Endothelial cell of umbilical vein (primary cell): ENCODE data around the gene CXorf38. TPM values are rescaled to one million over a fixed set of nuclear protein-coding genes. Genes with fewer than 3 reads are reported as not detected.

Experiments
- BruUV-seq: library from RNA; stranded (reverse); fragments of 400-500 nt; replicated peaks from 2 replicates; lab custom pipeline; 2021; lab: Mats Ljungman, UMichigan
- CTCF ChIA-PET: fragments of 300-600, 350-600 bp; sonication (Branson Sonifier 250); formaldehyde crosslinking; loops from one replicate; lab custom pipeline; 2021; ENCODE audit warnings: antibody characterized with exemption, inconsistent platforms; lab: Charles Lee
- POLR2A ChIA-PET: fragments of 300-600, 350-600 bp; sonication (Branson Sonifier 250); formaldehyde crosslinking; loops from one replicate; lab custom pipeline; 2021; ENCODE audit warnings: antibody characterized with exemption, inconsistent platforms; lab: Charles Lee
- DNase-seq: peaks from one replicate; pipeline ENCODE4 v3.0.0-alpha.2; 2011; ENCODE audit warnings: low read depth, low spot score
- FAIRE-seq: peaks from 2 replicates; lab custom pipeline; 2011; peaks lifted over from hg19 to GRCh38; lab: Jason Lieb, UNC
- H2AFZ ChIP-seq: 2 replicates; pipeline ENCODE4 v1.6.0; 2012; ENCODE audit warnings: low read depth, low read length, control low read depth, inconsistent platforms
- H3K27ac ChIP-seq: 2 replicates; pipeline ENCODE4 v1.5.1; 2011; ENCODE audit warnings: low read depth, mild to moderate bottlenecking, control low read depth, low read length, moderate library complexity; ENCODE audit not compliant: insufficient read depth
- H3K27me3 ChIP-seq, 2 experiments: 2 replicates each; pipeline versions ENCODE4 v1.6.0 to v1.6.1; 2011; ENCODE audit warnings: low read length in 2 of 2, mixed read lengths in 1 of 2; ENCODE audit not compliant: control insufficient read depth in 2 of 2, insufficient read depth in 2 of 2
- H3K36me3 ChIP-seq, 2 experiments: 2 replicates in 1 of 2; 3 replicates in 1 of 2; pipeline ENCODE4 v1.5.1; 2011; ENCODE audit warnings: low read length in 2 of 2, mild to moderate bottlenecking in 1 of 2, moderate library complexity in 1 of 2; ENCODE audit not compliant: control insufficient read depth in 2 of 2, insufficient read depth in 2 of 2; ENCODE audit errors: extremely low read depth in 1 of 2
- H3K4me1 ChIP-seq: 3 replicates; pipeline ENCODE4 v1.5.1; 2011; ENCODE audit warnings: mild to moderate bottlenecking, low read length; ENCODE audit not compliant: control insufficient read depth, insufficient read depth; ENCODE audit errors: extremely low read depth
- H3K4me2 ChIP-seq: 2 replicates; pipeline ENCODE4 v1.6.1; 2011; ENCODE audit warnings: low read length, control low read depth, mixed read lengths; ENCODE audit not compliant: insufficient read depth
- H3K4me3 ChIP-seq, 3 experiments: fragments of 200-600 bp in 1 of 3; sonication (generic), shearing (Covaris generic) in 1 of 3; replicated peaks in 1 of 3; 2 replicates each; pipeline ENCODE4 v1.5.1; 2011 to 2016; ENCODE audit warnings: control low read depth in 3 of 3, low read length in 3 of 3, mild to moderate bottlenecking in 2 of 3, inconsistent platforms in 1 of 3, low read depth in 1 of 3, moderate library complexity in 1 of 3; ENCODE audit not compliant: insufficient read depth in 1 of 3
- H3K79me2 ChIP-seq: 2 replicates; pipeline ENCODE4 v1.6.0; 2012; ENCODE audit warnings: low read length, inconsistent platforms; ENCODE audit not compliant: control insufficient read depth, insufficient read depth
- H3K9ac ChIP-seq: replicated peaks from 2 replicates; pipeline ENCODE3; 2011; ENCODE audit warnings: low read length, control low read depth; ENCODE audit not compliant: insufficient read depth; ENCODE audit errors: extremely low read depth
- H3K9me1 ChIP-seq: replicated peaks from 3 replicates; pipeline ENCODE4 v1.6.0; 2011; ENCODE audit warnings: mild to moderate bottlenecking, low read length; ENCODE audit not compliant: control insufficient read depth, insufficient read depth; ENCODE audit errors: extremely low read depth
- H3K9me3 ChIP-seq: replicated peaks from 2 replicates; pipeline ENCODE4 v1.5.1; 2012; ENCODE audit warnings: low read length, inconsistent platforms; ENCODE audit not compliant: control insufficient read depth, insufficient read depth
- H4K20me1 ChIP-seq: replicated peaks from 2 replicates; pipeline ENCODE3; 2011; ENCODE audit warnings: mild to moderate bottlenecking, low read length; ENCODE audit not compliant: control insufficient read depth, insufficient read depth; ENCODE audit errors: extremely low read depth
- EZH2 ChIP-seq: IDR thresholded peaks from 2 replicates; pipeline ENCODE4 v1.6.1; 2012; ENCODE audit warnings: borderline replicate concordance, low read depth, mild to moderate bottlenecking, moderate library complexity, low read length, inconsistent platforms; ENCODE audit not compliant: severe bottlenecking
- FOS ChIP-seq: IDR thresholded peaks from 2 replicates; pipeline ENCODE4 v1.6.1; 2011; ENCODE audit warnings: mild to moderate bottlenecking, low read length, moderate library complexity, borderline replicate concordance; ENCODE audit not compliant: insufficient read depth
- GATA2 ChIP-seq: IDR thresholded peaks from 2 replicates; pipeline ENCODE4 v1.7.0; 2011; ENCODE audit warnings: low read depth, mild to moderate bottlenecking, moderate library complexity, mixed read lengths, low read length; ENCODE audit not compliant: insufficient read length, insufficient read depth
- JUN ChIP-seq: IDR thresholded peaks from 2 replicates; pipeline ENCODE4 v1.6.1; 2011; ENCODE audit warnings: borderline replicate concordance, low read depth; ENCODE audit not compliant: insufficient read length, insufficient read depth
- MYC ChIP-seq: IDR thresholded peaks from one replicate; pipeline ENCODE4 v1.6.1; 2011; ENCODE audit warnings: mild to moderate bottlenecking, low read depth, low read length
- POLR2A ChIP-seq: IDR thresholded peaks from 2 replicates; pipeline ENCODE4 v1.6.1; 2012; ENCODE audit warnings: low read depth, mild to moderate bottlenecking, control low read depth, low read length
- POLR2AphosphoS5 ChIP-seq: IDR thresholded peaks from 2 replicates; pipeline ENCODE4 v1.6.1; 2012; ENCODE audit warnings: low read depth, mild to moderate bottlenecking, control low read depth, low read length, moderate library complexity; ENCODE audit not compliant: insufficient read depth
- dilution Hi-C: fragments of 300-500 bp; cut with MboI; formaldehyde crosslinking; loops from one replicate; pipeline ENCODE4 v1.15.0; 2019; ENCODE audit warnings: low sequenced_read_pairs; ENCODE audit not compliant: extremely low pct_ligation_motif_present
- intact Hi-C: fragments of 100-400 bp; cut with micrococcal nuclease; formaldehyde crosslinking; loops from one replicate; pipeline ENCODE4 v1.10.0; 2022
- polyA plus RNA-seq, 4 experiments: library from polyadenylated mRNA; depleted of rRNA in 3 of 4; stranded (reverse) in 3 of 4; unstranded in 1 of 4; fragments of >200 nt; gene quantifications; 2 replicates each; pipeline versions ENCODE4 v1.2.1 to v1.2.3, GENCODE V29; 2011 to 2012; ENCODE audit warnings: missing spikeins in 1 of 4
- total RNA-seq: library from RNA; stranded (reverse); gene quantifications from 2 replicates; pipeline ENCODE4 v1.2.3, GENCODE V29; 2021
- TF ChIP-seq, protein P1 (sequence below), 2 donors: IDR thresholded peaks; 1 replicate in 1 of 2; 2 replicates in 1 of 2; pipeline ENCODE4 v1.5.1; 2011; ENCODE audit warnings: low read length in 2 of 2, mild to moderate bottlenecking in 2 of 2, moderate library complexity in 2 of 2, control low read depth in 1 of 2, inconsistent platforms in 1 of 2, low read depth in 1 of 2; ENCODE audit not compliant: insufficient read depth in 1 of 2; ENCODE audit errors: extremely low read depth in 1 of 2
- TF ChIP-seq, protein P2 (sequence below): IDR thresholded peaks from 2 replicates; pipeline ENCODE4 v1.6.1; 2011; ENCODE audit not compliant: insufficient read depth, insufficient read length

Gene CXorf38
- total and polyA plus RNA-seq, 2 donors (not counting 3 experiments of a cell fraction or from before 2014, with no cell fraction given): 5.9 to 12.4 TPM

DNA sequence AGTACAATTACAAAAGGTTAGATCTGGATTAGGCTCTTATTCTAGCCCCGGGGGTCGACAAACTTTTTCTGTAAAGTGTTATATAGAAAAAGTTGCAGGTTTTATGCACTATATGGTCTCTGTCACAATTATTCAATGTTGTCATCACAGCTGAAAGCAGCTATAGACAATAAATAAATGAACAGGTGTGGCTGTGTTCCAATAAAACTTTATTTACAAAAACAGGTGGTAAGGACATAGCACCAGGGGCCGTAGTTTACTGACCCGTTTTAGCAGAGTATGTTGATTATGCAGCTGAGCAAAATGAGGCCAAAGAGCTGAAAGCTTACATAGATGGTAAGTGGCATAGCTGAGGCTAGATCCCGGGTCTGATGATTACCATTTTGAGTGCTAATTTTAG is 13.0 kb upstream of the CXorf38 start:
- intact Hi-C loops: no loop called here
- dilution Hi-C loops: no loop called here

DNA sequence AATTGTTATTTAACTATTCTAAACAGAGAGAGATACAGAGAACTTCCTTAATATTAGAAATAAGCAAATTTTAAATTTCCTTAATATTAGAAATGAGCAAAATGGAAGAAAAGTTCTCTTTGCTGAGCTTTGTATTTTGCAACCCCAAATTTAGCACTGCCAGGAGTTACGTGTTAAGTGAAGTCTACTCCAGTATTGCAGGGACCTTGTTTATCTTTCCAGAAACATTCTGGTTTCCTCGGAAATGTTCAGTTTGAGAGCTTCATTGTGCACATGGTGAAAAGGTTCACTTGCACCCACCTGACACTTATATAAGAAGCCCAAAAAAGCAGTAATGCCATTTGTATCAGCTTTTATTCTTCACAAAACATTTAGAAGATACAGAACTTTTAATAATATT is 6.2 kb upstream of the CXorf38 start:
- H3K79me2 ChIP-seq: no peaks in the 10 kb centered on the region
- no peak for FAIRE-seq
- H4K20me1 ChIP-seq: no peaks in the 10 kb centered on the region
- TF ChIP-seq, protein P1, sequence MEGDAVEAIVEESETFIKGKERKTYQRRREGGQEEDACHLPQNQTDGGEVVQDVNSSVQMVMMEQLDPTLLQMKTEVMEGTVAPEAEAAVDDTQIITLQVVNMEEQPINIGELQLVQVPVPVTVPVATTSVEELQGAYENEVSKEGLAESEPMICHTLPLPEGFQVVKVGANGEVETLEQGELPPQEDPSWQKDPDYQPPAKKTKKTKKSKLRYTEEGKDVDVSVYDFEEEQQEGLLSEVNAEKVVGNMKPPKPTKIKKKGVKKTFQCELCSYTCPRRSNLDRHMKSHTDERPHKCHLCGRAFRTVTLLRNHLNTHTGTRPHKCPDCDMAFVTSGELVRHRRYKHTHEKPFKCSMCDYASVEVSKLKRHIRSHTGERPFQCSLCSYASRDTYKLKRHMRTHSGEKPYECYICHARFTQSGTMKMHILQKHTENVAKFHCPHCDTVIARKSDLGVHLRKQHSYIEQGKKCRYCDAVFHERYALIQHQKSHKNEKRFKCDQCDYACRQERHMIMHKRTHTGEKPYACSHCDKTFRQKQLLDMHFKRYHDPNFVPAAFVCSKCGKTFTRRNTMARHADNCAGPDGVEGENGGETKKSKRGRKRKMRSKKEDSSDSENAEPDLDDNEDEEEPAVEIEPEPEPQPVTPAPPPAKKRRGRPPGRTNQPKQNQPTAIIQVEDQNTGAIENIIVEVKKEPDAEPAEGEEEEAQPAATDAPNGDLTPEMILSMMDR (IDR thresholded peaks at IDR 0.05; ENCODE audit: extremely low read depth in 1 of 2, insufficient read depth in 1 of 2, low read depth in 1 of 2, low read length in 2 of 2): no peak
- TF ChIP-seq, protein P2, sequence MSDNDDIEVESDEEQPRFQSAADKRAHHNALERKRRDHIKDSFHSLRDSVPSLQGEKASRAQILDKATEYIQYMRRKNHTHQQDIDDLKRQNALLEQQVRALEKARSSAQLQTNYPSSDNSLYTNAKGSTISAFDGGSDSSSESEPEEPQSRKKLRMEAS: no peak
- TF ChIP-seq JUN (no peak), FOS (no peak), GATA2 (no peak), MYC (no peak), POLR2A (no peak), POLR2AphosphoS5 (no peak), EZH2 (no peak)
- H3K27me3 ChIP-seq: no peaks in the 10 kb centered on the region
- no peak overlapping the region for H3K4me2 ChIP-seq
- no peaks in the 10 kb centered on the region for H3K4me1 ChIP-seq
- dilution Hi-C loops (no loop called here), intact Hi-C loops (loop anchor here (5.0 kb wide), 1 partner anchor 464 kb away; no protein-coding TSS in a partner anchor)
- DNase-seq: no peak
- H3K36me3 ChIP-seq: peaks cover 2 to 6% of the 10 kb centered on the region in 2 experiments
- no peaks in the 10 kb centered on the region for H3K9me3 ChIP-seq
- no peak overlapping the region for H3K4me3 ChIP-seq
- CTCF ChIA-PET: interaction anchor here (2.3 to 3.9 kb wide), 4 partner anchors 110 to 461 kb away, joined by 11 to 68 read pairs (median 22); no protein-coding TSS in a partner anchor
- H3K9ac ChIP-seq: no peak overlapping the region
- no peaks in the 10 kb centered on the region for H3K9me1 ChIP-seq
- H2AFZ ChIP-seq: no peak overlapping the region
- BruUV-seq: no TSS peak
- H3K27ac ChIP-seq: no peak overlapping the region
- POLR2A ChIA-PET: no interaction called here

More for the DNA sequence above, 13.0 kb upstream of the CXorf38 start:
- TF ChIP-seq GATA2 (no peak), JUN (no peak), POLR2A (no peak)
- TF ChIP-seq, protein P1 (IDR thresholded peaks at IDR 0.05; ENCODE audit: extremely low read depth in 1 of 2, insufficient read depth in 1 of 2, low read depth in 1 of 2, low read length in 2 of 2): no peak
- no TSS peak for BruUV-seq
- POLR2A ChIA-PET: no interaction called here
- no peak overlapping the region for H3K9ac ChIP-seq
- H3K36me3 ChIP-seq: peaks cover 3 to 8% of the 10 kb centered on the region in 2 experiments
- no peaks in the 10 kb centered on the region for H3K9me1 ChIP-seq
- H3K27me3 ChIP-seq: no peaks in the 10 kb centered on the region
- no peaks in the 10 kb centered on the region for H3K79me2 ChIP-seq
- CTCF ChIA-PET: no interaction called here
- no peaks in the 10 kb centered on the region for H4K20me1 ChIP-seq
- no peak overlapping the region for H2AFZ ChIP-seq
- no peak overlapping the region for H3K4me2 ChIP-seq
- no peak for FAIRE-seq
- H3K27ac ChIP-seq: no peak overlapping the region
- H3K4me1 ChIP-seq: no peaks in the 10 kb centered on the region
- DNase-seq: no peak
- H3K9me3 ChIP-seq: no peaks in the 10 kb centered on the region
- no peak overlapping the region for H3K4me3 ChIP-seq
